Measurements from ENCODE around the gene CIB2.

The CIB2 gene

GRCh38 chr15:78107471-78107870 is 23.8 kb downstream of the CIB2 start:
- DNase-seq (ENCODE audit: low read depth, low spot score), result no peak

- DNase-seq (ENCODE audit: low read depth, low spot score), result no peak
Measured at GRCh38 chr15:78105476-78106241, 25.6 kb downstream of the CIB2 start.

GRCh38 chr15:78104566-78105475 is 26.4 kb downstream of the CIB2 start:
- no peak for DNase-seq (ENCODE audit: low read depth, low spot score)

GRCh38 chr15:78104119-78104479 is 27.1 kb downstream of the CIB2 start:
- no peak for DNase-seq (ENCODE audit: low read depth, low spot score)

GRCh38 chr15:78103406-78104118 is 27.7 kb downstream of the CIB2 start:
- DNase-seq (ENCODE audit: low read depth, low spot score), result no peak

- no peak for DNase-seq (ENCODE audit: low read depth, low spot score)
Measured at GRCh38 chr15:78102741-78103140, 28.5 kb downstream of the CIB2 start.

GRCh38 chr15:78102211-78102610 is 29.0 kb downstream of the CIB2 start:
- DNase-seq (ENCODE audit: low read depth, low spot score), result no peak

- DNase-seq (ENCODE audit: low read depth, low spot score), result no peak
Measured at GRCh38 chr15:78101423-78102105, 29.7 kb downstream of the CIB2 start.

GRCh38 chr15:78100886-78101285 is 30.4 kb downstream of the CIB2 start:
- no peak for DNase-seq (ENCODE audit: low read depth, low spot score)

GRCh38 chr15:78098131-78098755 is 33.0 kb downstream of the CIB2 start:
- DNase-seq (ENCODE audit: low read depth, low spot score), result no peak

GRCh38 chr15:78097667-78098066 is 33.6 kb downstream of the CIB2 start:
- no peak for DNase-seq (ENCODE audit: low read depth, low spot score)

- DNase-seq (ENCODE audit: low read depth, low spot score), result peak; percentile 71
Measured at GRCh38 chr15:78093242-78094020, 37.8 kb downstream of the CIB2 start.

- DNase-seq (ENCODE audit: low read depth, low spot score), result no peak
Measured at GRCh38 chr15:78092261-78093041, 38.8 kb downstream of the CIB2 start, which contains the start of gene SH2D7. TSS of gene SH2D7 (plus strand) at chr15:78092561. CDS start at chr15:78092585, 24 bp downstream.

- no peak for DNase-seq (ENCODE audit: low read depth, low spot score)
Measured at GRCh38 chr15:78090422-78091063, 40.7 kb downstream of the CIB2 start.

GRCh38 chr15:78088773-78089080 is 42.5 kb downstream of the CIB2 start:
- DNase-seq (ENCODE audit: low read depth, low spot score), result no peak

GRCh38 chr15:78087951-78088772 is 43.1 kb downstream of the CIB2 start:
- DNase-seq (ENCODE audit: low read depth, low spot score), result no peak

GRCh38 chr15:78085928-78086327 is 45.3 kb downstream of the CIB2 start:
- DNase-seq (ENCODE audit: low read depth, low spot score), result no peak

- DNase-seq (ENCODE audit: low read depth, low spot score), result no peak
Measured at GRCh38 chr15:78084449-78084750, 46.8 kb downstream of the CIB2 start.
